HG03521 (cell line): Measurements from ENCODE around the gene SPTBN2.
"Not testable (repeated sequence)": the region's sequence is repeated elsewhere in the genome, so short reads cannot be mapped to it uniquely, and the experiment has no call there.

Source experiments
- ATAC-seq: cut with Tn5 transposase; IDR thresholded peaks from one replicate; pipeline ENCODE4 v1.9.1; 2021; ENCODE audit warnings: mild to moderate bottlenecking, moderate library complexity; ENCODE audit not compliant: unreplicated experiment

Gene SPTBN2

DNA sequence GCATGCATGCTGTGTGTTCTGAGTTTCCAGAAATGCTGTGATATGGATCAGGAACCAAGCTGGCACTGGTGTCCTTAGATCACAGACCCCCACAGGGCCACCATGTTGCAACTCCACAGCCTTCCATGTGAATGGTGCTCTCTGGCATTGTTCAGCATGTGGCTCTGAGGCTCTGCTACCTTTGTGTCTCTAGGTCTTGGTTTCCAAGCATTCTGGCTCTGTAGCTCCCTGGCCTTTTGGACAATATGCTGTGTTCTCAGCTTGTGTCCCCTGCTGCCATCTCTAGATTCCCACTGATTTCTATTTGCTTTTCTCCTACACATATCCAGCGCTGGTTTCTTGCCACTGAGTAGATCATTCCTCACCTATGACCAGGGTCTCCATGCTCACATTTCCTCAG lies 3.9 kb downstream of the SPTBN2 start:
- no peak for ATAC-seq

DNA sequence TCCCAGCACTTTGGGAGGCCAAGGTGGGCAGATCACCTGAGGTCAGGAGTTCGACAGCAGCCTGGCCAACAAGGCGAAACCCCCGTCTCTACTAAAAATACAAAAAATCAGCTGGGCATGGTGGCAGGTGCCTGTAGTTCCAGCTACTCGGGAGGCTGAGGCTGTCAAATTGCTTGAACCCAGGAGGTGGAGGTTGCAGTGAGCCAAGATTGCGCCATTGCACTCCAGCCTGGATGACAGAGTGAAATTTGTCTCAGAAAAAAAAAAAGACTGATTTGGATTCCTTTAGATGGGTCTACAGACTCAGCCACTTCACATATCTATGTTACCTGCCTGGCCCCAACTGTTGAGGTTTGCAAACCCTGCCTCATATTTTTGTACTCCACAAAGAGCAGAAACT lies 4.8 kb downstream of the SPTBN2 start:
- ATAC-seq, result not testable (repeated sequence)

DNA sequence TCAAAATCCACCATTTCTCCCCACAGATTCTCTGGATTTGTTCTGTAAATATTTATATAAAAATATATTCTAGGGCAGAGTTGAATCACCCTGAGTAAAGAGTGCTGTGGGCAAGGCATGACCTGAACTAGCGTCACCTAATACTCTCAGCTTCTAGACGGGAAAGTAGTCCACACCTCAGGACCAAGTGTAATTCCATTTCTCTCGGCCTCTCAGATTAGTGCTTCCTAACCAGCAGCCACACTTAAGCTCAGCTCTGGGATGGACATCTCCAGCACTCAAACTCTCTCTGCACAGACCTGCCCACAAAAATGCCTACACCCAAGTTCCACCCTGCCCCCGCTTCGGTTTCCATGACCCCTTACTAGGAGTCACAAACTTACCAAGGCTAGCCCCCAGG lies 5.3 kb downstream of the SPTBN2 start:
- ATAC-seq, result no peak

DNA sequence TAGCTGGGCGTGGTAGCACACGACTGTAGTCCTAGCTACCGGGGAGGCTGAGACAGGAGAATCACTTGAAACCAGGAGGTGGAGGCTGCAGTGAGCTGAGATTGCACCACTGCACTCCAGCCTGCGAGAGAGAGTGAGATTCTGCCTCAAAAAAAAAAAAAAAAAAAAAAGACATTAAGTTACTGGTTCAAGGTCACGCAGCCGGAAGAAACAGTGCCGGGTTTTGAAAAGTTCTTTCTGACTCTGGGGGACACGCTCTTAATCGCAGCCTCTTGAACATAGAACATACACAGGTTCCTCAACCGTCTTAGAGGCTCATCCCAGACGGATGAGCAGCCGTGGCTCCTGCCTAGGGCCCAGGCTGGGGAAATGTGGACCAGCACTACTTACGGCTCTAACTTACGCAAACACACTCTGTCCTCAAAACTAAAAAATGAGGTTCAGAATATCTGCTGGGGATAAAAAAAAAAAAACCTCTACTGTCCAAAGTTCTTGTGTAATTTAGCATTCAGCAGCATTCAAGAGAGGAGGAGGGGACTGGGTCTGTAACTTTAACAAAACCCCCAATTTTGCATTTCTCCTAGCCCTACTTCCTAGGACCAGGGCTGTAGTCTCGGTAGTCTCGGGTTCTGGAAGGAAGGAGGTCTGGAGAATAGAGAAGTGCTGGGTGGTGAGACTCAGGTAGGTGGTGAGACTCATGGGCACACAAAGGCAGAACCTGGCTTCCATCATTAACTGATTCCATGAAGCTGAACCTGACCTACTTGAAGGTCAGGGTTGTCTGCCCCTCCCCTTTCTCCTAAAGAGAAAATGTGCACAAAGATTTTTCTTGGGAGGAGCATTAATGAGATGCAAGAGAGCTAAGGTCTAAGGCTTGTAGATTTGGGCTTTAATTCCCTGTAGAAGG lies 6.0 kb downstream of the SPTBN2 start:
- no peak for ATAC-seq

DNA sequence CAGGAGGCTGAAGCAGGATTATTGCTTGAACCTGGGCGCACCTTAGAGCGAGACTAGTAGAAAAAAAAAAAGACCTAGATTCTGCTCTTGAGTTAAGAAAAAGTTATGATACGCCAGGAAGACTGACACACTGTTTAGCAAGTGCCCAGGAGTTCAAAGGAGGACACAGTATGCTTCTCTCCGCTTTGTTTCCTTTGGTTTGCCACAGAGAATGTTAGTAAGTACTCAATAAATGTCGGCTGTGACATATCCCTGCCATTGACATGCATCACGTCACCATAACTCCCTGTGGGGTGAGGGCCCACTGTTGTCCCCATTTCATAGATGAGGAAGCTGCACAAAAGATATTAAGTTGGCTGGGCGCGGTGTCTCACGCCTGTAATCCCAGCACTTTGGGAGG lies 7.1 kb downstream of the SPTBN2 start:
- ATAC-seq, result no peak

DNA sequence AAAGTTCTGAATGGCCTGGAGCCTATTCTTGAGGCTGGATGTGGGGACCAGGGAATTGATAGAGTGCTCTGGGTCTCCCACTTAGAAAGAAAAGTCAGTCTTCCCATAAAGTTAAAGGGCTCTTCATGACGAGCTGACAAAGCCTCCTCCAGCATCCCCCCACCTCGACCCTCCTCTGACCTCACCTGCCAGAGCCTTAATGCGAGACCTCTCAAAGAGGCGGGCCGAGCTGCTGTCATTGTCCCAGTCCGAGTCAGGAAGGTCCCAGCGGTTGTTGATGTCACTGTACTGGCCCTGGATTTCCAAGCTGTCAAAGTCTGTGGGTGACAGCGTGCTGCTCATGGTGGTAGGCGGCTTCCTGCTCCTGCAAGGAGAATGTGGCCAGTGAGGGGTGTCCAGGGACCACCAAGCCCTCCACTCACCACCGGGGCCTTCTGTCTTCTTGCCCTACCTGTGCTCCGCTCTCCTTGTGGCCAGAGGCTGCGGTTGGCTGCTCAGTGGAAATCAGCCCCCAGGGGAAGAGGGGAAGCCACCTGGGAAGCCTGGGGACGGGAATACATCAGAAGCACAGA lies 8.0 kb downstream of the SPTBN2 start:
- ATAC-seq, result no peak

DNA sequence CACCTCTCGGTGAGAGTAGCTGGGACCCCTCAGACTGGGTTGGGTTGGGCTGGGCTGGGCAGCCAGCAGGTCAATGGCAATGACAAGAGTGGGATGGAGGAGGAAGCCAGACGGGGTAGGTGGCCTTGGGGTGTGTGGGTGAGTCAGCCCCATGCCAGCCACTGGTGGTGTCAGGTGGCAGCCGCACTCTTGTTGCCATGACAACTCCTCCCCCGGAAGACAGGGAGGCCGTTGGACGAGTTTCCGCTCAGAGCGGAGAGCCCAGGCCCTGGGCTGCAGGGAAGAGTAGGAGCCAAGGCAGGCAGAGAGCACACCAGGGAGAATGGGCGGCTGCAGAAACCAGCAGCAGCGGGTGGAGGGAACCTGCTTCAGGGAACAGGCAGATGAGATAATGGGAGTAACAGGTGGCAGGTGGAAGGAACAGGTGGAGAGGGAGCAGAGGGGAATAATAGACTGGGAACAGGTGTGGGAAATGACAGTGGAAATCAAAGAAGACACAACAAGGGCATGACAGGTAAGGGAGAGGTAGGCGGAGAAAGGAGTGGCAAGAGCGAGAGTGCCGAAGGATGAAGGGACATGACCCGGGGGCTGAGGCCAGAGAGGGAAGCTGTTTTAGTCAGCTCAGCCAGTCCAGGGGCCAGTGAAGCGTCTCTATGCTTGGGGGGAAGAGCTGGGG lies 8.7 kb downstream of the SPTBN2 start:
- no peak for ATAC-seq

DNA sequence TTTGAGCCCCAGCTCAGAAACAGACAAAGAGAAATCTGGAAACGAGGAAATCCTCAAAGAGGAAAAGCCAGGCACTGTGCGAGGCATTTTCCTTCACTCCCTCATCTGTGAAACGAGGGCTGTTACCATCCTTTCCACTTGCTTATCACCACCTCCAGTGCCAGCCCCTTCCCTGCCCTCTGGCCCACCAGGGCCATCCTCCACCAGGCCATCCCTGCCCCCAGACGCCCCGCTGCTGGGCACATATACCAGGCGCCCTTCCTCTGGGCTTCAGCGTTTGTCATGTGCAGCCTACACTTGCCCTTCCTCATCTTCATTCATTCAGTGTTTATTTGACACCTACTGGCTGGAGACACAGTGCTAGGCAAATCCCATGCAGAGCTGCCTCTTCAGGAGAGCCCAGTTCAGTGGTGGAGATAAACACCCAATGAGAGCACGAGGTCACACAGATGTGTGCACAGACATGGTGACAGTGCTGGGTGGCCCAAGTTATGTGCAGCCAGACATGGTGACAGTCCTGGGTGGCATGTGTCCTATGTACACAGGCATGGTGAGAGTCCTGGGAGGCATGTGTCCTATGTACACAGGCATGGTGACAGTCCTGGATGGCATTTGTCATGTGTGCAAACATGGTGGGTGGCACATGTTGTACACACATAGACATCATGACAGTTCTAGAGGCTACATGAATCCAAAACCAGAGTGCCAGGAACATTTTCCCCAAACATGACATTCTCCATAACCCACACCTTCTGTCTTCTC lies 9.7 kb downstream of the SPTBN2 start:
- ATAC-seq, result no peak

DNA sequence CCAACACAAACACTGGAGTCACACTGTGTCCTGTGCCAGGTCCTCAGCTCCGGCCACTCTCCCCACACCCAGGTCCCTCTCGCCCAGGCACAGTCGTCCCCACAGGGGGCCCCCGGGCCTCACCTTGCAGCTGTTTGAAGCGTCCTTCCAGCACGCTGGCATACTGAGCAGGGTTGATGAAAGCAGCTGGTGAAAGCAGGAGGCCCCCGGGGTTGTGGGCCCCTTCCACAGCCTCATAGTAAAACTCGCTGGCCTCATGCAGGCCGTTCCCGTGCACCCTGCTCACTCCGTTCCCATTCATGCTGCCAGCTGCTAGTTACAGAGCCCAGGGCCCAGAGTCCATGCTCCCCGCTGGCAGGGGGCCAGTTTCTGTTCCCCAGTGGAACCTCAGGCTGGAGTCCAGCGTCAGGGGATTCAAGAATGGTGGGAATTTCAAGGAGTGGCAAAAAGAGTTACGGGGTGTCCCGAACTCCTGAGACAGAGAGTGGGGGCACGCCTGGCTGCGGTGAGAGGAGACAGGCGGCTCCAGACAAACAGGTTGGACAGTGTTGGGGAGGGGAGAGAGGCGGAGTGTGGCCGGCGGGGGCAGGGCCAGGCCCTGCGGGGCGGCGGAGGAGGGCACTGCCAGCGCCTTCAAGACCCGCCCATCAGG lies 10.6 kb downstream of the SPTBN2 start:
- ATAC-seq, result no peak

DNA sequence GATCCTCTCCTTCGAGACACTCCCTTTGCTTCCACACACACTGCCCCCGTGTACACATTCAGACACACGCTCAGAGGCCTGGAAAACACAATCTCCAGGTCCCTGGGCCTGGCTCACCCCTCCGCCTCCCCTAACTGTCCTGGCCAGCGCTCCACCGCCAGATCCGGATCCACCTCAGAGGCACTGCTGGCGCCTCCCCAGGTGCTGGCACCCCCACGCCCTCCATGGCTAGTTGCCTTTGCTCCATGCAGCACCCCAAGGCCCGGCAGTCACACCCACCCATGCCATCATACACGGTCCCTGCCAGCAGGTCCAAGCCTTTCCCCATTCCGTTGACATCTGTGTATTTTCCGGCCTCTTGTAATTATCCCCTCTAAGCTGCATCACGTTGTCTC lies 11.1 kb downstream of the SPTBN2 start:
- no peak for ATAC-seq

DNA sequence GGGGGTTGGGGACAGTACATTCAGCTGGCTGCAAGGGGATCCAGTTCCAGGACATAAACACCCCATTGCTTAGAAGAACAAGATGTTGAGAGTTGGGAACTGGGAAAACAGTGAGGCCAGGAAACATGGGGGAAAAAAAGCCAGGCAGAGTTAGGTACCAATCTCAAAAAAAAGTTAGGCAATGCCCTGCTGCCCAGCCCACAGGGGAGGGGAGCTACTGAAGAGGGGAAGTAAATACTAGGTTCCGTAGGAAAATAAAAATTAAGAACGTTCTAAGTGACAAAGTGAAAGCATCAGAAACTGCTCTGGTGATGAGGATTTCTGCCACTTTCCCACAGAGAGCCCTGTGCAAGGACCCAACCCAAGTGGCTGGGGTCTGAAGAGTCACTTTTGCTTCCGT lies 12.0 kb downstream of the SPTBN2 start:
- ATAC-seq, result no peak

DNA sequence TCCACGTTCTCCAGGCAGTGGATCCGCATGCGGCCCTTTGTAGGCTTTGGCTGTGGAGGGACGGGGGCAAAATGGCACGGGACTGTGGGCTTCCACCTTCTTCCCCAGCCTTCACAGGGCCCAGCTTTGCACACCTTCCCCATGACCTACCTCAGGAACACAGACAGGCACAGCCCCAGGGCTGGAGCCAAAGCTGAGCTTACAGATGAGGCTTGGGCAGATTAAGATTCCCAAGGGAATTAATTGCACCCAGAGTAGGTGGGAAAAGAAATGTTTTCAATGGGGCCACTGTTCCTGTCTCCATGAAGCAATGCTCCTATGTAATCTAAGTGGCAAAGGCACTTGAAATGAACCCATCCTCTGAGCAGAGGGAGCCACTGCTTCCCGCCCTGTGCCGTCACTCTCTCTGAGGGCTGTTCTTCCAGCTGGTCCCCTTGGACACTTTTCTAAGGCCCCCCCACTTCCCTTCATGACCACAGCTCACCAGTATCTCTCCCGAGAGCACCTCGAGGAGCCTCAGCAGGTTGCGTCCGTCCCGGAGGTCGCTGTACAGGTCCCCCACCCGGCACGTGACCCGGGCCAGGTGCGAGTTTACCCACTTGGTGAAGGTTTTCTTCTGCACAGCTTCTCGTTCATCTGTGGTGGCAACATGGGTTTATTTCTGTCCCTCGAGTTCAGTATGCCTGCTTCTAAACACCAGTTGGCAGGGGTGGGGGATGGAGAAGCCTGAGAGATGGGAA lies 13.5 kb downstream of the SPTBN2 start:
- ATAC-seq, result no peak

DNA sequence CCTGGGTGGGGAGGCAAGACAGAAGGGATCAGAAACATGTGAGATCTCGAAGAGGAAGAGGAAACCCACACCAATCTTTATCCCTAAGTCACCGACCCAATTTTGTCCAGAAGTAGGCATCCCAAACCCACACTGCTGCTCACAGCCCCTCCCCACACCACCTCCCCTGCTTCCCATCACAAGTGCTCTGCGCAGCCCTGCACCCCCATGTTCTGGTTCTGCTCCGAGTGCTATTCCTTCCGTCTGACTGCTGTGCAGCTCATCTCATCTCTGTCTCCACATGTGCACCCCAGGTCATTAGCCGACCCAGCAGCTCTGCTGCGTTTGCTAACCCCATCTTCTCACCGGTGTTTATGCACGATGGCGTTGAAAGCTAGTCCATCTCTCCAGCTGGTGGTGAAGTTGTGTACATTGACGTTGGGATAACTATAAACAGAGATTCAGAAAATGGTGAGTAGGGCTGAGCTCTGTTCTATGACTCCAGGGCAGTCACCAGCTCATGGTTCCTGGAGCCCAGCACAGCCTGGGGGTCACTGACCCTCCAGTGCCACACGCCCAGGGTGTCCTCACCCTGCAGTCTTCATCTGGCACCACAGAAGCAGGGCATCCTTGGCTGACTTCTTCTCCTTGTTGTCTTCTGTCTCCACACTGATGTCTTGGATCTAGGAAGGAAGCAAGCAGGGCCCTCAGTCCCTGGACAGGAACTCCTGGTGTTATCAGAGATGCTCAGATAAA lies 15.1 kb downstream of the SPTBN2 start:
- no peak for ATAC-seq

DNA sequence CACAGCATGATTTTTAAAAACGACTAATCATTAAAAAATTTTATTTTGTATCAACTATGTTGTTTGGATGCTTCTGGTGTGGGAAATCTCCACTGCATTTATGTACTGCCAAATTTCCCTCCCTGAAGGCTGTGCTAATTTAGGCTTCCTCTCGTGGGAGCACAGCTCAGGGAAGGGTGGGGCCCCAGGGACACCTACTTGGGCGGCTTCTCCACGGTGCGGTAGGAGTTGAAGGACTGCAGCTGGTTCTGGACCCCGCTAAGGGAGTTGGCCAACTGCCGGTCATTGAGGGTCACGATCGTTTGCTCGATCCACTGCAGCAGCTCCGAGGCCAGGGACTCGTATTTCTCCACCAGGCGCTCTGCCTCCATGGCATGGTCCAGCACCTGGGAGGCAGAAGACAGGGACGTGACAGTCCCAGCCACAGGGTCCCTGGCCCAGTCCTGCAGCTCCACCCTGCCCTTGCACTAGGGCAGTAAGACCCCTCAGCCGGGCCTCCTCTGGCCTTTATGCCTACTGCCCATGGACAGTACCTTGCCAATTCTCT lies 18.6 kb downstream of the SPTBN2 start:
- ATAC-seq, result no peak

DNA sequence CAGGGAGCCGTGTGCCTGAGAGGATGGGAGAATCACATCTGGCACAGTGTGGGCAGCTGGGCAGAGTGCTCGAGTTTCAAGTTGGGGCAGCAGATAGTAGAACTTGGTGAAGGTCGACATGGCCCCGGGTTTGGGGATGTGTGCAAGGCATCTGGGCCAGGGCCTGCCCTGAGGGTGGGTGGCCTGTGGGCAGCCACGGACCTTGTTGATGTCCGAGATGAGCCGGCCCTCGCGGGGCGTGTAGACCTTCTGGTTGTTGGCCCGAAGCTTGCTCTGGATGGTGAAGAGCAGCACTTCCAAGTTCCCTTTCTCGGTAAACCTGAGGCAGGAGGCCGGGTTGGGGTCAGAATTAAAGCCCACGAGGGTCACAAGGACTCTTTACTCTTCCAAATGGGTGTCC lies 20.3 kb downstream of the SPTBN2 start:
- ATAC-seq, result no peak

DNA sequence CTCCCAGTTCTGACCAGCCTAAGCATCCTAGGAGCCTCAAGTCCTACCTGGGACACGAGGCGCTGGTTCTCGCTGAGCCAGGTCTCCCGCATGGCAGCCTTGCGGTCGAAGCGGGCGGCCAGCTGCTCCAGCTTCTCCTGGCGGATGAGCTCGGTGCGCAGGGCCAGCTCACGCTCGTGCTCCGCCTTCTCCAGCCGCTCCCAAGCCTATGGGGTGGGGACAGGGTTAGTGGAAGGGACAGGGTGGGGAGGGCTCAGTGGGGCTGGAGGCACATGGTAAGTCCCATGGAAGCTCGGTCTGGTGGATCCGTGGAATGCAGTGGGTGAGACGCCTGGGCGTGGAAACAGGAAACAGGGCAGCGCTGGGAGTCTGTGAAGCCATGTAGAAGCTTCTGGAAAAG lies 20.9 kb downstream of the SPTBN2 start:
- ATAC-seq, result no peak

DNA sequence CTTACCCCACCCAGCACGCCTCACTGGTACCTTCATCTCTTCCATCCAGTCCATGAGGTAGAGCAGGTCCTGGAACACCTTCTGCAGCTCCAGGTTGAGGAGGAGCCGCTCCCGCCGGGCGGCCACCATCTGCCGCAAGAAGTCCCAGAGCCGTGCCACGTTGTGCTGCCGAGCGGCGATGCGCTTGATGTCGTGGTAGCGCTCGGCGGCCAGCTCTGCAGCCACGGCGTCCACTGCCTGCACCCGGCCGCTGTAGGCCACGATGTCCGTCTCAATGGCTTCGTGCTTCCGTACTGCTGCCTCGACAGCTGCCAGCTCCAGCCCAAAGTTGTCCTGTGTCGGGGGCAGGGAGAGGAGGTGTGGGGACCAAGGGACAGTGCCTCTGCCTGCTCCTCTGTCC lies 21.5 kb downstream of the SPTBN2 start:
- ATAC-seq, result no peak

DNA sequence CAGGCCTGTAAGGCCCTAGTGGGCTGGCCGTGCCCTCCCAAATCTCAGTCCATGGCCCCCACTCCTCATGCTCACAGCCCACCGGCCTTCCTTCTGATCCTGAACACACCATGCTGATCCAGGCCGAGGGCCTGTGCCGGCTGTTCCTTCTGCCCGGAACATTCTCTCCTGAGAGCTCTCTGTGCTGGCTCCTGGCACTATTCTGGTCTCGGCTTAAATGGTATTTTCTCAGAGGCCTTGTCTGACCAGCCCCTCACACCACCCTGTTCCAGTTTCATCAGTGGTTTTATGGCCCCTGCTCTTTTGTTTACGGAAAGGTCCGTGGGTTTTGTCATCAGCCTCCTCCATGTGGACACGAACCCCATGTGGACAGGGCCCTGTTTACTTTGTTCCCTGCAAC lies 22.0 kb downstream of the SPTBN2 start:
- ATAC-seq, result no peak
